GM12878 (cell line): ENCODE measurements around the gene RORB. TPM values are rescaled to one million over a fixed set of nuclear protein-coding genes. Genes with fewer than 3 reads are reported as not detected.
A peak's percentile ranks its signal among the peaks of the same experiment; 100 is the strongest.

Source experiments
- ATAC-seq: fragments of 200-7000 bp; cut with Tn5 transposase; 3 replicates; pipeline ENCODE4 v1.9.1; 2020; ENCODE audit warnings: mild to moderate bottlenecking, moderate library complexity
- BruUV-seq: library from RNA; stranded (reverse); fragments of 400-500 nt; replicated peaks from 2 replicates; lab custom pipeline; 2021; lab: Mats Ljungman, UMichigan
- CTCF ChIA-PET: fragments of 300-600 bp; sonication (Branson Sonifier 250); formaldehyde crosslinking; extraction: SDS; loops from one replicate; lab custom pipeline; 2021; ENCODE audit warnings: inconsistent platforms; lab: Yijun Ruan, JAX
- POLR2A ChIA-PET: fragments of 350-600 bp; formaldehyde crosslinking; extraction: SDS; loops from one replicate; lab custom pipeline; 2021; ENCODE audit warnings: inconsistent platforms; lab: Charles Lee
- RAD21 ChIA-PET: fragments of 300-600 bp; sonication (Branson Sonifier 250); formaldehyde crosslinking; loops from one replicate; lab custom pipeline; 2023; ENCODE audit warnings: antibody characterized with exemption; ENCODE audit not compliant: unreplicated experiment; lab: Charles Lee
- SMC1A ChIA-PET: fragments of 300-600 bp; sonication (Branson Sonifier 250); formaldehyde crosslinking; loops from one replicate; lab custom pipeline; 2023; ENCODE audit not compliant: unreplicated experiment, uncharacterized antibody; lab: Charles Lee
- DNase-seq: peaks from one replicate; pipeline ENCODE4 v3.0.0-alpha.2; 2011; ENCODE audit warnings: low read depth, low spot score
- FAIRE-seq: peaks from 3 replicates; lab custom pipeline; 2011; peaks lifted over from hg19 to GRCh38; lab: Jason Lieb, UNC
- H2AFZ ChIP-seq: 2 replicates; pipeline ENCODE4 v1.6.0; 2011; ENCODE audit warnings: low read depth, low read length, control low read depth; ENCODE audit not compliant: control insufficient read depth
- H3K27ac ChIP-seq: 2 replicates; pipeline ENCODE4 v1.5.1; 2011; ENCODE audit warnings: control low read depth; ENCODE audit not compliant: control insufficient read depth, insufficient read depth
- H3K27me3 ChIP-seq, 2 experiments: replicated peaks in 1 of 2; 2 replicates each; pipeline versions ENCODE4 v1.6.0 to v1.6.1; 2011; ENCODE audit warnings: low read length in 1 of 2; ENCODE audit not compliant: control insufficient read depth in 2 of 2, insufficient read depth in 2 of 2
- H3K36me3 ChIP-seq, 2 experiments: 2 replicates each; pipeline ENCODE4 v1.5.1; 2011; ENCODE audit warnings: low read length in 1 of 2; ENCODE audit not compliant: control insufficient read depth in 2 of 2, insufficient read depth in 2 of 2
- H3K4me1 ChIP-seq: 2 replicates; pipeline ENCODE4 v1.6.1; 2011; ENCODE audit warnings: mild to moderate bottlenecking, low read length, moderate library complexity, mixed read lengths; ENCODE audit not compliant: control insufficient read depth, insufficient read depth
- H3K4me2 ChIP-seq: 2 replicates; pipeline ENCODE4 v1.6.0; 2011; ENCODE audit warnings: control low read depth; ENCODE audit not compliant: control insufficient read depth, insufficient read depth
- H3K4me3 ChIP-seq: fragments of 200-600 bp; sonication (generic); 2 replicates; pipeline ENCODE4 v1.5.1; 2016
- H3K79me2 ChIP-seq: 2 replicates; pipeline ENCODE4 v1.6.0; 2011; ENCODE audit warnings: low read length; ENCODE audit not compliant: control insufficient read depth, insufficient read depth
- H3K9ac ChIP-seq: 2 replicates; pipeline ENCODE4 v1.8.0; 2011; ENCODE audit warnings: low read length, control low read depth, mixed read lengths; ENCODE audit not compliant: control insufficient read depth, insufficient read depth
- H3K9me3 ChIP-seq: replicated peaks from 3 replicates; pipeline ENCODE4 v1.5.1; 2011; ENCODE audit warnings: mild to moderate bottlenecking, low read length; ENCODE audit not compliant: control insufficient read depth, insufficient read depth
- H4K20me1 ChIP-seq: 2 replicates; pipeline ENCODE4 v1.6.0; 2011; ENCODE audit not compliant: control insufficient read depth, insufficient read depth
- RAD21 ChIP-seq: IDR thresholded peaks from 2 replicates; pipeline ENCODE4 v1.6.1; 2011; ENCODE audit warnings: mild to moderate bottlenecking, low read depth, low read length, moderate library complexity; ENCODE audit not compliant: insufficient read depth
- SMC3 ChIP-seq: IDR thresholded peaks from 2 replicates; pipeline ENCODE4 v1.6.1; 2011; ENCODE audit warnings: low read length, improper control_type of control experiment, borderline replicate concordance
- ZBED1 ChIP-seq: IDR thresholded peaks from 2 replicates; pipeline ENCODE4 v1.6.1; 2016; ENCODE audit warnings: borderline replicate concordance
- WGBS: methylation state at CpG from one replicate; pipeline ENCODE4 v1.1.6; 2016; ENCODE audit warnings: low lambda C conversion rate; ENCODE audit not compliant: insufficient replicate concordance, insufficient coverage; ENCODE audit errors: missing lambda C conversion rate; 5-methylcytosine and 5-hydroxymethylcytosine counted together
- in situ Hi-C: fragments of 300-500 bp; cut with MboI; formaldehyde crosslinking; loops from 9 replicates; pipeline ENCODE4 v1.14.3; 2018; ENCODE audit warnings: mixed read lengths
- intact Hi-C: fragments of 100-400 bp; cut with micrococcal nuclease; formaldehyde crosslinking; loops from one replicate; pipeline ENCODE4 v1.14.2; 2022; ENCODE audit not compliant: unreplicated experiment
- polyA plus RNA-seq, 11 experiments: library from polyadenylated mRNA; depleted of rRNA in 4 of 11; unstranded in 6 of 11; stranded (reverse) in 5 of 11; fragments of >200 nt; fragmentation: Nextera tagmentation in 4 of 11; fragmentation: Illumina TruSeq in 1 of 11; extraction: Ambion mirVana in 4 of 11; extraction: Trizol in 1 of 11; gene quantifications; 1 replicate in 1 of 11; 2 replicates in 10 of 11; pipeline versions ENCODE4 v1.2.1 to v1.2.3, GENCODE V29; 2011 to 2016; ENCODE audit warnings: inconsistent platforms in 2 of 11, missing spikeins in 2 of 11, low read depth in 1 of 11
- total RNA-seq, 4 experiments: library from RNA; depleted of rRNA in 3 of 4; stranded (reverse); fragments of >200 nt in 3 of 4; fragmentation: Illumina TruSeq in 1 of 4; extraction: Trizol in 1 of 4; gene quantifications; 2 replicates each; pipeline versions ENCODE4 v1.2.1 to v1.2.3, GENCODE V29; 2013 to 2021
- TF ChIP-seq, protein P1 (sequence below): IDR thresholded peaks from 2 replicates; pipeline ENCODE4 v1.6.1; 2012; ENCODE audit warnings: mild to moderate bottlenecking, low read depth, low read length
- TF ChIP-seq, protein P2 (sequence below): fragments of 450-650 bp; IDR thresholded peaks from 2 replicates; pipeline ENCODE4 v1.6.1; 2017; ENCODE audit warnings: borderline replicate concordance
- TF ChIP-seq, protein P3 (sequence below), 3 experiments: IDR thresholded peaks in 2 of 3; conservative IDR thresholded peaks in 1 of 3; 2 replicates each; pipeline ENCODE4 v1.5.1; 2011; ENCODE audit warnings: low read depth in 3 of 3, low read length in 3 of 3, mild to moderate bottlenecking in 3 of 3, control low read depth in 2 of 3, moderate library complexity in 2 of 3, inconsistent platforms in 1 of 3, mixed read lengths in 1 of 3; ENCODE audit not compliant: control insufficient read depth in 2 of 3, insufficient read depth in 1 of 3; ENCODE audit errors: extremely low read depth in 1 of 3

Gene RORB
- total and polyA plus RNA-seq, 10 of the 15 experiments (the other 5 are each of a cell fraction or from before 2014, with no cell fraction given): under 0.01 to 0.01 TPM; not detected in 8

DNA sequence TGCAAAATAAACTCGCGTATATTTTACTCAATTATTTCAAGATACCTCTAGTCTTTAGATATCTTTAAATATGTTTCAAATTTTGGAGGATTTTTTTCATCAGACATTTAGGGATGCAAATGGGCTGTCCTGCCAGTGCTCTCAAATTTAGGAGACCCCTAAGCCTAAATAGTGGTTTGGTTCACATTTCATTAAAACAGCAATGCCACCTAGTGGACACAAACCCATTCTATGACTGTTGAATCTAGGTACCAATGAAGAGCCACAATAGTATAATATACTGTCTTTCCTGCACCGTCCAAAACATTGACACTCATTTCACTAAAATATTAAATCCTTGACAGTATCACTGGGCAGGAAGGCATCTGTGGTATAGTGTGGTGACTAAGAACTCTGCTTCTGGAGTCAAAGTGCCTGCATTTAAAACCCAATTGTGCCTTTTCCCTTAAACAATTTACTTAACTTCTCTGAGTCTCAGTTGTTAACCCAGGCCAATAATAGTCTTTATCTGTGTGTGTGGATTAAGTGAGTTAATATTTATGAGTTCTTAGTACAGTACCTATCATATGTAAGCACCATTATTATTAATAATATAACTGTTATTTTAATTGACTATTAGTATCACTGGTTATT, 148.0 kb downstream of the RORB start:
- H4K20me1 ChIP-seq: no peaks in the 10 kb centered on the region
- ChIA-PET RAD21 (no interaction called here), POLR2A (no interaction called here), SMC1A (no interaction called here), CTCF (no interaction called here)
- FAIRE-seq: no peak
- no TSS peak for BruUV-seq
- TF ChIP-seq, protein P1, sequence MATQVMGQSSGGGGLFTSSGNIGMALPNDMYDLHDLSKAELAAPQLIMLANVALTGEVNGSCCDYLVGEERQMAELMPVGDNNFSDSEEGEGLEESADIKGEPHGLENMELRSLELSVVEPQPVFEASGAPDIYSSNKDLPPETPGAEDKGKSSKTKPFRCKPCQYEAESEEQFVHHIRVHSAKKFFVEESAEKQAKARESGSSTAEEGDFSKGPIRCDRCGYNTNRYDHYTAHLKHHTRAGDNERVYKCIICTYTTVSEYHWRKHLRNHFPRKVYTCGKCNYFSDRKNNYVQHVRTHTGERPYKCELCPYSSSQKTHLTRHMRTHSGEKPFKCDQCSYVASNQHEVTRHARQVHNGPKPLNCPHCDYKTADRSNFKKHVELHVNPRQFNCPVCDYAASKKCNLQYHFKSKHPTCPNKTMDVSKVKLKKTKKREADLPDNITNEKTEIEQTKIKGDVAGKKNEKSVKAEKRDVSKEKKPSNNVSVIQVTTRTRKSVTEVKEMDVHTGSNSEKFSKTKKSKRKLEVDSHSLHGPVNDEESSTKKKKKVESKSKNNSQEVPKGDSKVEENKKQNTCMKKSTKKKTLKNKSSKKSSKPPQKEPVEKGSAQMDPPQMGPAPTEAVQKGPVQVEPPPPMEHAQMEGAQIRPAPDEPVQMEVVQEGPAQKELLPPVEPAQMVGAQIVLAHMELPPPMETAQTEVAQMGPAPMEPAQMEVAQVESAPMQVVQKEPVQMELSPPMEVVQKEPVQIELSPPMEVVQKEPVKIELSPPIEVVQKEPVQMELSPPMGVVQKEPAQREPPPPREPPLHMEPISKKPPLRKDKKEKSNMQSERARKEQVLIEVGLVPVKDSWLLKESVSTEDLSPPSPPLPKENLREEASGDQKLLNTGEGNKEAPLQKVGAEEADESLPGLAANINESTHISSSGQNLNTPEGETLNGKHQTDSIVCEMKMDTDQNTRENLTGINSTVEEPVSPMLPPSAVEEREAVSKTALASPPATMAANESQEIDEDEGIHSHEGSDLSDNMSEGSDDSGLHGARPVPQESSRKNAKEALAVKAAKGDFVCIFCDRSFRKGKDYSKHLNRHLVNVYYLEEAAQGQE: no peak
- no peak for TF ChIP-seq ZBED1
- TF ChIP-seq RAD21: peak; percentile 50
- TF ChIP-seq, protein P2, sequence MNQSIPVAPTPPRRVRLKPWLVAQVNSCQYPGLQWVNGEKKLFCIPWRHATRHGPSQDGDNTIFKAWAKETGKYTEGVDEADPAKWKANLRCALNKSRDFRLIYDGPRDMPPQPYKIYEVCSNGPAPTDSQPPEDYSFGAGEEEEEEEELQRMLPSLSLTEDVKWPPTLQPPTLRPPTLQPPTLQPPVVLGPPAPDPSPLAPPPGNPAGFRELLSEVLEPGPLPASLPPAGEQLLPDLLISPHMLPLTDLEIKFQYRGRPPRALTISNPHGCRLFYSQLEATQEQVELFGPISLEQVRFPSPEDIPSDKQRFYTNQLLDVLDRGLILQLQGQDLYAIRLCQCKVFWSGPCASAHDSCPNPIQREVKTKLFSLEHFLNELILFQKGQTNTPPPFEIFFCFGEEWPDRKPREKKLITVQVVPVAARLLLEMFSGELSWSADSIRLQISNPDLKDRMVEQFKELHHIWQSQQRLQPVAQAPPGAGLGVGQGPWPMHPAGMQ: no peak
- TF ChIP-seq, protein P3, sequence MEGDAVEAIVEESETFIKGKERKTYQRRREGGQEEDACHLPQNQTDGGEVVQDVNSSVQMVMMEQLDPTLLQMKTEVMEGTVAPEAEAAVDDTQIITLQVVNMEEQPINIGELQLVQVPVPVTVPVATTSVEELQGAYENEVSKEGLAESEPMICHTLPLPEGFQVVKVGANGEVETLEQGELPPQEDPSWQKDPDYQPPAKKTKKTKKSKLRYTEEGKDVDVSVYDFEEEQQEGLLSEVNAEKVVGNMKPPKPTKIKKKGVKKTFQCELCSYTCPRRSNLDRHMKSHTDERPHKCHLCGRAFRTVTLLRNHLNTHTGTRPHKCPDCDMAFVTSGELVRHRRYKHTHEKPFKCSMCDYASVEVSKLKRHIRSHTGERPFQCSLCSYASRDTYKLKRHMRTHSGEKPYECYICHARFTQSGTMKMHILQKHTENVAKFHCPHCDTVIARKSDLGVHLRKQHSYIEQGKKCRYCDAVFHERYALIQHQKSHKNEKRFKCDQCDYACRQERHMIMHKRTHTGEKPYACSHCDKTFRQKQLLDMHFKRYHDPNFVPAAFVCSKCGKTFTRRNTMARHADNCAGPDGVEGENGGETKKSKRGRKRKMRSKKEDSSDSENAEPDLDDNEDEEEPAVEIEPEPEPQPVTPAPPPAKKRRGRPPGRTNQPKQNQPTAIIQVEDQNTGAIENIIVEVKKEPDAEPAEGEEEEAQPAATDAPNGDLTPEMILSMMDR (IDR thresholded peaks at IDR 0.05 in 2 of 3, conservative IDR thresholded peaks at IDR 0.05 in 1 of 3; ENCODE audit: control insufficient read depth in 2 of 3, extremely low read depth in 1 of 3, insufficient read depth in 1 of 3, low read depth in 3 of 3, low read length in 3 of 3): peak; percentile 50 to 56 (median 51); a peak in 5 of 6 replicates
- TF ChIP-seq SMC3: 0 out of 2 replicates have a peak, but pooled peaks have one; percentile 30
- H3K4me3 ChIP-seq: no peak overlapping the region
- no peak overlapping the region for H3K9ac ChIP-seq
- in situ Hi-C loops: no loop called here
- no peaks in the 10 kb centered on the region for H3K4me1 ChIP-seq
- no peak overlapping the region for H3K4me2 ChIP-seq
- no peaks in the 10 kb centered on the region for H3K36me3 ChIP-seq
- no peaks in the 10 kb centered on the region for H3K79me2 ChIP-seq
- no peak for DNase-seq
- 39% methylated on average over 3 of the region's 3 CpGs for WGBS
- no peak overlapping the region for H3K27ac ChIP-seq
- no peaks in the 10 kb centered on the region; a peak in 2 of 4 replicates for H3K27me3 ChIP-seq
- intact Hi-C loops: loop anchor here (1.0 to 2.0 kb wide), 2 partner anchors 66 to 961 kb away; no protein-coding TSS in a partner anchor
- H3K9me3 ChIP-seq: no peaks in the 10 kb centered on the region
- ATAC-seq: peak; percentile 78
- no peak overlapping the region for H2AFZ ChIP-seq
